GM18526 (cell line): ENCODE results near the gene CEP164.

Experiments used
- POLR2A ChIP-seq: IDR thresholded peaks from 3 replicates; pipeline ENCODE4 v1.6.1; 2011; ENCODE audit not compliant: insufficient read length; ENCODE audit errors: extremely low read depth

CEP164 gene

DNA sequence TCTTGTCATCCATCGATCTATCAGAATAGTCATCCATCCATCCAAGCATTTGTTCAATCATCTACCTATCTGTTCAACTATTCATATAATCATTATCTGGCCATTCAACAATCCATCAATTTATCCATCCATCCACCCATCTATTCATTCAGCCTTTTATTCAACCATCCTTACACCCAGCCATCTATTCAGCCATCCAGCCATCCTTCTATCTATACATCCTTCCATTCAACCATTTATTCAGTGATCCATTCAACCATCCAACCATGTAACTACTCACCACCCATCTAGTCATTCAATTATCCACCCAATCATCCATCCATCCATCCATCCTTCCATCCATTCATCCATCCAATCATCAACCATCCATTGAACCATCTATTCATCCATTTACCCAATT is 106.8 kb downstream of the CEP164 start:
- TF ChIP-seq POLR2A = no peak

DNA sequence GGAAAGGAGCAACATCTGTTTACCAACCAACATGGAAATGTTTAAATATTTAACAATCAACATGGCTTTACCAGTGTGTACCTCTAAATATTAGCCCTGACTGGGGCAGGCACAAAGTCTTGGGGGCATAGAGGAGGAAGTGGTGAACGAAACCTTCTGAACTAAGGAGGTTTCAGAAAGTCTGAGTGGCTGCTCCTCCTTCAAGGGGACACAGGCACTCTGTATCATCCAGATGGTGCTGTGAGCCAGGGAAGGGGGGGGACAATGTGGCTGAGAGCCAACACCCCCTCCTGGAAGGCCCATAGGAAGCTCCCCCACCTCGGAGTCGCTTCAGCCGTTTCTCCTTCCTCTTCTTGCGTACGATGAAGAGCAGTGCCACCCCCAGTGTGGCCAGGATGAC is 107.7 kb downstream of the CEP164 start:
- TF ChIP-seq POLR2A = no peak

DNA sequence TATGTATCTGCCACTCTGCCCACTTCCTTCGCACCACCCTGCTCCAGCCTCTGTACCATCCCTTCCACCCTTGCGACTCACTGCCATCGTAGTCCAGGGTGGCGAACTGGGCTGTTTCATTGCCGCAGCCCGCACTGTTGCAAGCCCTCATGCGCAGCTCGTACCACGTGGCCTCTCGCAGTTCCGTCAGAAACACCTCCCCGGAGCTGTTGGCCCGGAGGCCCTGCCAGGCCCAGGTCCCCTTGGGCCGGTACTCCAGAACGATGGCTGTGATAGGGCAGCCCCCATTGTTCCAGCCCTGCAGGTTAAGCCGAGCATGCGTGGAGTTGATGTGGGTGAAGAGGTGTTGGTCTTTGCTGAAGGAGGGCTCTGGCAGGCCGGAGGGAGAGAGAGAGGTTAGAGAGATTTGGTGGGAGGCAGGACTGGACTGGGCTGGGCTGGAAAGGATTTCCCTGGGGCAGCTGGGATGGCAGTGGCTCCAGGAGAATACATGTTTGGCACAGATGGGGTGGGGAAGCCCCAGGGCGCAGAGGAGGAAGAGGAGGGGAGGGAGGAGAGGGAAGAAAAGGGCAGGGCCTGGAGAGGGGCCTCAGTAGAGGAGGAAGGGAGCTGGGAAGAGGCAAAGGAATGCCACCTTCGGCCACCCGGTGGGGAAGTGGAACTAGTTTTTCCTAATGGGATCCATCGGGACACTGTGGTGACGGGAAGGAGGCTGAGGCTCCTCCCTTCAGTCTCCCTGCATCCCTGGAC is 109.6 kb downstream of the CEP164 start:
- TF ChIP-seq POLR2A = no peak

DNA sequence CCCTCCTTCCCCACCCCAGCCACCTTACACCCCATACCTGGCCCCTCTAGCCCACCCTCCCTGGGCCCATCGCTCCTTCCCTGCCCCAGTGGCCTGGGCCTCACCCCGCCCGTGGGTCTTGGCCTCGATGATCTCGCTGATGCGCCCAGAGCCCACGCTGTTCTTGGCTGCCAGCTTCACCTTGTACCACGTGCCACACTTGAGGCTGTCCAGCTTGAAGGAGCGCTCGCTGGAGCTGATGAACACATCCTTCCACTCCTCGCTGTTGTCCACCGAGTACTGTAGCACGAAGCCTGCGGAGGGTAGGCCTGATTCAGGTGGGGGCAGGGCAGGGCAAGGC is 110.1 kb downstream of the CEP164 start:
- TF ChIP-seq POLR2A = no peak

DNA sequence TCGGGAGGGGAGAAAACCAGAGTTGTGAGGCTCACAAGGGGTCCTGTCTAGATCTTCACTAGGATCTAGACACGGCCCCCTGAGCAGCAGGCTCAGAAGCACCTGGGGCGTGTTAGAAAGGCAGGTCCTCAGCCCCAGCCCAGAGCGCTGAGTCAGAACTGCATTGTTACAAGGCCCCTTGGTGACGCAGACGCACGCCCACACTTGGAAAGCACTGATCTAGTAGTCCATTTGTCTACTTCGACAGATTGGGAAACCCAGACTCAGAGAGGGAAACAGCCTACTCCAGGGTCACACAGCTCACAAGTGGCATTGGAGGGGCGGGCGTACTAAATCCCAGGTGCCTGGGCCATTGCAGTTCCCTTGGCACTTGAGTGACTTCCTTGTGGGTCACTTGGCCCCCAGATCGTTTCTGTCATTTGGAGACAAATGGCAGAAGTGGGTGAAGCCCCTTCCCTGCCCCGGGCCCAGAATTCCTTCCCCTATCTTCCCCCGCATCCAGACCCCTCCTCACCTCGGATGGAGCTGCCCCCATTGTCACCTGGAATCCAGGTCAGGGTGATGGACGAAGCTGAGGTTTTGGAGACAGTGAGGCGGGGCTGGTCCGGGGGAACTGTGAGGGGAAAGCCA is 110.8 kb downstream of the CEP164 start:
- no peak for TF ChIP-seq POLR2A

DNA sequence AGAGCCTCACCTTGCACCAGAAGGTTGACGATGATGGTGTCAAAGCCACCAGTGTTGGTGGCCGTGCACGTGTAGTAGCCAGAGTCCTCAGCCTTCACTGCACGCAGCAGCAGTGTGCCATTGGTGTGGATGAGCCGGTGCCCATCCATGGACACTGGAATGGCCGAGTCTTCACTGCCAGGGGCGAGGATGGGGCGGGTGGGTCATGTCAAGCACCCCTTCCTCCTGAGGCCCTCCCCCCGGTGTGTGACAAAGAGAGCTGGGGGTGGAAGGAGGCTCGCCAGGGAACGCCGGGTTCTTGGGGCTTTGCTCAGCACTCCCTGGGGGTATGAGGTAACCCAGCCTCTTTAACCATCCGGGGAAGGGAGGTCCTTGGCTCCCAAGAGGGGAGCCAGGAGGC is 111.6 kb downstream of the CEP164 start:
- no peak for TF ChIP-seq POLR2A

DNA sequence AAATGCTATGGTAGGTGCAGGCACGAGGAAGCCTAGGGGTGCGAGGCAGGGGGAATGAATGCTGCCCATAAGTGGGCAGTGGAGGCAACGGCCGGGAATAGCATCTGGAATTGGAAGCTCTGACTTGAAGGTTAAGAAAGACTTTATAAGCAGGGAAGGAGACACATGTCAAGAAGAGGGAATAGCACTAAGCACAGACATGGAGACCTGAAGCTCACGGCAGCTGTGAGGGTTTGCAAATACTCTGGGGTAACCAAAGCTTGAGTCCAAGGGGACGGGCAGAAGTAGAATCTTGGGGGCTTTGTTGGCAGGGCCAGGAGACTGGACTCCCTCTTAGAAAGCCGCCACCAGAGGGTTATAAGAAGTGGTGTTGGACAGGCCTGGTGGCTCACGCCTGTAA is 112.6 kb downstream of the CEP164 start:
- no peak for TF ChIP-seq POLR2A

DNA sequence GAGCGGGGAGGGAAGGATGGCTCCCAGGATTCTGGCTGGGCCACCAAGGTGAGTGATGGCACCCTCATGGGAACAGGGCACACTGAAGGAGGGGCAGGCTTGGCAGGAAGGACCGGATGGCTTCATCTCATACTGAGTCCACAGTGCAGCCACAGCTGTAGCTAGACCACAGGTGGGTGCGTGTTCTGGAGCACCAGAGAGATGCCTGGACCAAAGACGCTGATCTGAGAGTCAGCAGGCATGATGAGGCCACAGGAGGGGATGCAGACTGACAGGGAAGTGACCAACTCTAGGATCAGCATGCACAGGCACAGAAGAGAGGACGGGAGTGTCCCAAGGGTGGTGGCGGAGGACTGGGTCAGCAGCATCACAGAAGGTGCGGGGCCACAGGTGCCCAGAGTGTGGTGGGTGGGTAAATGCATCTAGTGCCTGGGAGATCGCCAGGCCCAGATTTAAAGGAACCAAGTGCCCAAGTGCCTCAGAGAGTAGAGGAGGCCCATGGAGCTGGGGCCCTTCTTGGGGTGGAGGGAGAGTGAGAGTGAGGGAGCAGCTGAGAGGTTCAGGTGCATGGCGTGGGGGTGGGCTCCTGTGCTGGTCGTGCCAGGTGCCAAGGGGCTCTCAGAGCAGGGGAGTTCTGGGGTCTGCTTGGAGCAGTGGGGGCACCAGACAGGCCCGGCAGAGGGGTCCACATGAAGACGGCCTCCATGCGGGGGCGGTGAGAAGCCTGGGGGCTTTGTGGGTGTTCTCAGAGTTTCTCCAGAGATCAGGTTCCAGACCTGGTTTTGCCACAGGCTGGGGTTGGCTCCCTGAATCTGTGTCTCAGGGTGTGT is 113.7 kb downstream of the CEP164 start:
- no peak for TF ChIP-seq POLR2A

DNA sequence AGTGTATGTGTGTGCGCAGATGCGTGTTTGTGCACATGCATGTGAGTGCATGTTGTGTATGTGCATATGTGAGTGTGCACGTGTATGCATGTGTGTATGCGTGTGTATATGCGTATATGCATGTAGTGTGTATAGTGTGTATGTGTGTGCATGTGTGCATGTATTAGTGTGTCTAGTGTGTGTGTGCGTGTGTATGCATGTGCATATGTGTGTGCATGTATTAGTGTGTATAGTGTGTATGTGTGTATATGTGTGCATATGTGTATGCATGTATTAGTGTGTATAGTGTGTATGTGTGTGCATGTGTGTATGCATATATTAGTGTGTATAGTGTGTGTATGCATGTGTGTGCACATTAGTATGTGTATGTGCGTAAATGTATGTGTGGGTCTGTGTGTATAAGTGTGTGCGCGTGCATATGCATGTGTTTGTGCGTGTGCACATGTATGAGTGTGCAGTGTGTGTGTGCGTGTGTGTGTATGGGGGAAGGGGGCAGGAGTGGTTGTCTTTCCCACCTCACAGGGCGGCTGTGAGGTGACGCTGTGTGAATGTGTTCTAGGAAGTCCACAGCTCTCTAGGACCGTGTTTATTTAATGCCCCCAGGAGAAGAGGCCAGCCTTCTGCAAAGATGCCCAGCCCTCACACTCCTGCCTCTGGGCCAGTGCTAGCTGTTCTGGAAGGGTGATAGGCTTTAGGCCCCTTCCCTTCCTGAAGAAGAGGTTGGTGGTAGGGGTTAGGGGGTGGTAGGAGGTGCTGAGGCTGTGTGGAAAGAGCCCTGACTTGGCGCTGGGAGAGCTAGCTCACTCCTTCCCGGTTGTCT is 114.6 kb downstream of the CEP164 start:
- no peak for TF ChIP-seq POLR2A

DNA sequence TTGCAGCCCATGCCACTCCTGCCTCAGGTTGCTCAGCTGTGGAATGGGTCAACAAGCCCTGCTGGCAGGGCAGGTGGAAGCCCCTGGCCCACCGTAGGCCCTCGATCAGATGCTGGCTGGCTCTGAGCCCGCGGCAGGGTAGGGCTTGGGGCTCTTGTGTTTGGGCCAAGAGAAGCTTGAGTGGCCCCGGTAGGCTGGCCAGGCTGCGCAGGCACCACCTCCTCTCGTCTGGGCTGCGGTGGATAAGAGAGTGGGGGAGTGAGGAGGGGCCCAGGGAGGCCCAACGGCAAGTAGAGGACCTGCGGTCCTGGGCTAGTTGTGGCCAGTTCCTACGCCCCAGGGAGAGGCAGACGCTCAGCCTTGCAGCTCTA is 115.2 kb downstream of the CEP164 start:
- TF ChIP-seq POLR2A = no peak

DNA sequence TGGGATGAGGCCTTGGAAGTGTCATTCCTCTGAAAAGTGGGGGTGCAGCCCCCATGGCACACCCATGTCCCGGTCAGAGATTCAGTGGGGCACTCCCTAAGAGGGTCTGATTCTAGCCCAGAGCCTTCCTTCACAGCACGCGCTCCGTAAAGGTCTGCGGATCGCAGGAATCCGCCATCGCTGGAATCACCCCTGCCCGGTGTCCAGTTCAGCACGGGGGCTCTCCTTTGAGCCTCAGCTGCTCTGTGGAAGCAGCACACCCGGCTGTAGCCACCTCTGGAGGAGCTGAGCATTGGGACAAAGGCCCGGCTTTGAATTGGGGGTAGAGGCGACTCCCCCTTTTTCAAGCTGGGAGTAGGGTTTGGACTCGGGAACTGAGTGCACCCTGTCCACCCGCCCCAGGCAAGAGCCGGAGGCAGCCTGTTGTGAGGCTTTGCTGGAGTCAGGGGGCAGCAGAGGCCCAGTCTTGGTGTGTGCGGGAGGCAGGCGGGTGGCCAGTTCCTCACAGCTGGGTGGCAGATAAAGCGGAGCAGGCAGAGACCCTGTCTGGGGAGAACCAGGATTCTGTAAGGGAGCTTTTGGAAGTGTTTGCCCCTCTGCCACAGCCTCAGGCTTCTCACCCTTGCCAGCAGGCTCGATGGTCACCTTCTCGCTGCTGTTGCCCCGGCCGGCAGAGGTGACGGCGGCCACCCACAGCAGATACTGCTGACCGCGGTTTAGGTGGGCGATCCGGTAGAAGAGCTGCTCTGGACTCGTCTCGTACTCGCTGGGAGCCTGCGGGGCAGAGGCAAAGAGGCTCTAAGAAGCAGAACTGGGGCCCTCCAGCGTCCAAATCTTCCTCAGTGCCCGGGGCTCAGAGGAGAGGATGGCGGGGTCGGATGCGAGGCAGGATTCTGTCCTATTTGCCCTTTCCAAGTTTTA is 115.9 kb downstream of the CEP164 start:
- TF ChIP-seq POLR2A = no peak

DNA sequence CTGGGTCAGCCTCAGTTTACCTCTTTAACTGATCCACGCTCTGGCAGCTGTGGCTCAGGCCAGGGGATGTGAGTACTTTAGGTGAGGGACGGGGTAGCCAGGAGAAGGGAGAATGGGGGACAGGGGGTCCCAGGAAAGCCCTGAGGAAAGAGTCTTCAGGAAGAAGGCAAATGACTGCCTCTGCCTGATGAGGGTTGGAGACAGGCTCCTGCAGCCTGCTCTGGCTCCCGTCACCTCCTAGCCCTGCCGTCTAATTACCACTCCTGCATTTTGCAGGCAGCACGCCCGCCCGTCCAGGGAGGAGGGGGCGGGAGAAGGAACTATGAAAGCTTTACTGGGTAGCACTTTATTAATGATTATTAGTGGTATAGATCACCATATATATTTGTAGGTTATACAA is 116.6 kb downstream of the CEP164 start:
- TF ChIP-seq POLR2A = no peak

DNA sequence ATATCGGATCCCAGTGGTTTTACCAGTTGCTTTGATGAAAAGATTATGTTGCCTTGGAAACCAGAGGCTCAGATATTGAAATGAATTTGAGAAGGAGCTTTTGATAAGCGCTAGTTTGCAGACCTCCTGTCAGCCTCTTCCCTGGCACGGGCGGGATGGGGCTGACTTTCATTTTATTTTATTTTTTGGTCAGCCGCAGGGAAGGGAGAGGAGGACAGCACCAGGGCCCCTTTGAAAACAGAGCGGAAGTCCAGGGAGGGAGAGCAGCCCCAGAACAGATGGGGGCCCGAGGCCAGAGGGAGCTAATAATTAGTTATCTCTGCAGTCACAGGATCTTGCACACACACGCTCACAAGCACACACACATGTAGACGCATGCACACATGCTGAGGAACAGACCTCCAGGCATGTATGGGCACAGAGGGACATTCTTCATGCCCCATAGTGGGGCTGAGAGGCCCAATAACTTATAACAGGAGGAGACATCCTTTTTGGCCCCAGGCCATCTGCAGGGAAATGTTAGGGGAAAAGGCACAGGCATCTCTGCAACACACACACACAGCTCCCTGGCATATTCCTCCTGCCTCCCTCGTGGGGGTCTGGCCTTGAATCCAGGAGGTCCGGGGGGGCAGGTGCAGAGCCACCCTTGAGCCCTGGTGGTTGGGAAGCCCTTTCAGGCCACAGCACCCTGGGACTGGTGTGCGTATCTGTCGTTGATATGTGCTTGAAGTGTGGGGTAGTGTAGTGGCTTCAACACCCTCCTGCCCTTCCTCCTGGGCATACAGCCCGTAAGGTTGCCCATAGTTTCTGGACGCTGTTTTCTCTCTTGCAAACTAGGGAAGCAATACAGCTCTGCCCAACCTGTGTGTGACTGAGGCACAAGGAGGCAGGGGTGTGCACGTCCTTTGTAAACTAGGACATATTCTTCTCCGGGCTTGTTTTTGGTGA is 117.3 kb downstream of the CEP164 start:
- TF ChIP-seq POLR2A = no peak
